ENCODE results near the gene DPP6.

- no peak for TF ChIP-seq CTCF (conservative IDR thresholded peaks at IDR 0.05; ENCODE audit: low read depth, low read length)
- no peak for TF ChIP-seq EZH2 (IDR thresholded peaks at IDR 0.05; ENCODE audit: borderline replicate concordance, low read depth, low read length, poor library complexity, severe bottlenecking)
Measured at GRCh38 chr7:154353355-154353767, 301.2 kb downstream of the DPP6 start.

Data from A673 (cell line).